Peyer's patch (tissue), 4 donors: ENCODE measurements around the gene VSIG10.

Experiments
- CTCF ChIP-seq, 6 experiments: fragments of 450-650 bp in 4 of 6; fragments of 200-600 bp in 2 of 6; sonication (generic) in 1 of 6; IDR thresholded peaks; one replicate each; pipeline ENCODE4 v1.5.1; 2017 to 2019; ENCODE audit warnings: antibody characterized with exemption in 6 of 6, mild to moderate bottlenecking in 3 of 6, moderate library complexity in 1 of 6
- POLR2A ChIP-seq, 2 donors: fragments of 450-650 bp; IDR thresholded peaks; one replicate each; pipeline ENCODE4 v1.5.1; 2017; ENCODE audit warnings: antibody characterized with exemption in 2 of 2, mild to moderate bottlenecking in 2 of 2, moderate library complexity in 2 of 2

- TF ChIP-seq CTCF (IDR thresholded peaks at IDR 0.05) (no peak), POLR2A (IDR thresholded peaks at IDR 0.05) (no peak)
Measured at GRCh38 chr12:118070650-118071049, 33.2 kb downstream of the VSIG10 start.
